HG02571 (cell line): ENCODE measurements around the gene RNU7-1.
A peak's percentile ranks its signal among the peaks of the same experiment; 100 is the strongest.
"Not testable (repeated sequence)": the region's sequence is repeated elsewhere in the genome, so short reads cannot be mapped to it uniquely, and the experiment has no call there.

Source experiments
- ATAC-seq: cut with Tn5 transposase; IDR thresholded peaks from one replicate; pipeline ENCODE4 v1.9.1; 2021; ENCODE audit warnings: mild to moderate bottlenecking, moderate library complexity; ENCODE audit not compliant: unreplicated experiment

Gene RNU7-1

GRCh38 chr12:6943722-6944380, at the start of gene RNU7-1, which contains the start of gene C12orf57:
TSS of gene RNU7-1 (plus strand) at chr12:6943816.
TSS of gene C12orf57 (plus strand) at chr12:6944022. CDS start at chr12:6944122, 100 bp downstream.
- peak; percentile 33 for ATAC-seq

- ATAC-seq: no peak
Measured at GRCh38 chr12:6894321-6894720, 49.3 kb upstream of the RNU7-1 start.

GRCh38 chr12:6896846-6897435, 46.7 kb upstream of the RNU7-1 start:
- no peak for ATAC-seq

- no peak for ATAC-seq
Measured at GRCh38 chr12:6899427-6899826, 44.2 kb upstream of the RNU7-1 start.

- no peak for ATAC-seq
Measured at GRCh38 chr12:6899837-6900519, 43.6 kb upstream of the RNU7-1 start.

GRCh38 chr12:6902448-6902847, 41.2 kb upstream of the RNU7-1 start:
- no peak for ATAC-seq

GRCh38 chr12:6903722-6904121, 39.9 kb upstream of the RNU7-1 start:
- no peak for ATAC-seq

GRCh38 chr12:6904280-6905276, 39.0 kb upstream of the RNU7-1 start, which contains the start of gene LRRC23:
TSS of gene LRRC23 (plus strand) at chr12:6904822. CDS start at chr12:6905634, 812 bp downstream.
- ATAC-seq: peak; percentile 93

GRCh38 chr12:6905414-6906040, 38.1 kb upstream of the RNU7-1 start:
- ATAC-seq: no peak

GRCh38 chr12:6908141-6908540, 35.5 kb upstream of the RNU7-1 start:
- ATAC-seq: not testable (repeated sequence)

GRCh38 chr12:6909421-6910145, 34.0 kb upstream of the RNU7-1 start:
- no peak for ATAC-seq

- no peak for ATAC-seq
Measured at GRCh38 chr12:6912164-6912935, 31.3 kb upstream of the RNU7-1 start.

GRCh38 chr12:6914246-6914946, 29.2 kb upstream of the RNU7-1 start, which contains the start of gene ENO2:
TSS of gene ENO2 (plus strand) at chr12:6914580. CDS start at chr12:6915833, 1,253 bp downstream.
- ATAC-seq: peak; percentile 66

GRCh38 chr12:6914947-6915788, 28.4 kb upstream of the RNU7-1 start:
- peak; percentile 10 for ATAC-seq

- no peak for ATAC-seq
Measured at GRCh38 chr12:6915789-6916285, 27.8 kb upstream of the RNU7-1 start.

- no peak for ATAC-seq
Measured at GRCh38 chr12:6916426-6917200, 27.0 kb upstream of the RNU7-1 start.
